Mesothelial cell of epicardium (in vitro differentiated cells): ENCODE measurements around the gene RARB. TPM values are rescaled to one million over a fixed set of nuclear protein-coding genes. Genes with fewer than 3 reads are reported as not detected.

Experiments used
- DNase-seq, 2 experiments: peaks; one replicate each; pipeline ENCODE4 v3.0.0; 2021; ENCODE audit warnings: low spot score in 2 of 2; ENCODE audit not compliant: unreplicated experiment in 2 of 2
- H3K27ac Mint-ChIP-seq: 2 replicates; pipeline ENCODE4 v1.8.0; 2021; ENCODE audit warnings: mixed read lengths
- H3K27me3 Mint-ChIP-seq: 2 replicates; pipeline ENCODE4 v1.8.0; 2021; ENCODE audit warnings: low read depth, mixed read lengths
- H3K36me3 Mint-ChIP-seq: 2 replicates; pipeline ENCODE4 v1.8.0; 2021; ENCODE audit warnings: mixed read lengths
- H3K4me1 Mint-ChIP-seq: 2 replicates; pipeline ENCODE4 v1.8.0; 2021; ENCODE audit warnings: mixed read lengths
- H3K4me3 Mint-ChIP-seq: 2 replicates; pipeline ENCODE4 v1.8.0; 2021; ENCODE audit warnings: mild to moderate bottlenecking, moderate library complexity, mixed read lengths
- H3K9me3 Mint-ChIP-seq: 2 replicates; pipeline ENCODE4 v1.8.0; 2021; ENCODE audit warnings: mixed read lengths
- CTCF ChIP-seq: fragments of 200-600 bp; sonication (generic); IDR thresholded peaks from one replicate; pipeline ENCODE4 v1.5.0; 2021; ENCODE audit warnings: antibody characterized with exemption; ENCODE audit not compliant: unreplicated experiment
- total RNA-seq: library from RNA; stranded (reverse); gene quantifications from 3 replicates; pipeline ENCODE4 v1.2.1, GENCODE V29; 2021

The RARB gene
- total RNA-seq: 106 to 117 TPM (median 117 TPM) in 3 replicates

- peak; percentile 52 to 79 for DNase-seq
- no peak for TF ChIP-seq CTCF
These were observed at the start of gene RARB for GRCh38 chr3:25427942-25428788. Gene RARB, plus strand, starts transcription at chr3:25428263. Its CDS starts 469 bp downstream, at chr3:25428732.

DNA sequence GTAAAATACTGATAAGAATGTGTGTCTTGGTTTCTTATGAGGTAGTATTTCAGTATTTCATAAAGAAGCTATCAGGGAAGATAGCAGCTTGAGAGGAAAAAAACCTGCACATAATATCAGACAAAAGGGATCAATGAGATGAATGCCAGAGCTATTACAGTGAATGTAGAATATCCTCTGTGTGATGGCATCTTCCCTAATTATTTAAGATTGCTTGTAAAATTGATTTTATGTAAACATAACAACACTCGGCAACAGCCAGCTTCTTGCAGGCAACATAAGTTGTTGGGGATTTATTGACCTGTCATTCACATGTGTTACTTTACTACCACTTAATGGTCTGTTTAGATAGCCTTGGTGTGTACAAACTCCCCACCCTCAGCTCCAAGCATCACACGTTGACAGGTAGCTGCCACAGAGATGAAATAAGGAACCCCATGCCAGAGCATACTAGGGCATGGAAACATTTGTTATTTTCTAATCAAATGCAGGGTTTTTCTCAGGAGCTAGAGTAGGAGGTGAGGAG is 49.2 kb upstream of the RARB start:
- H3K36me3 Mint-ChIP-seq: no peaks in the 10 kb centered on the region
- peak overlapping the region; percentile 64 for H3K27ac Mint-ChIP-seq
- H3K4me3 Mint-ChIP-seq: no peak overlapping the region
- no peaks in the 10 kb centered on the region for H3K27me3 Mint-ChIP-seq
- H3K9me3 Mint-ChIP-seq: no peaks in the 10 kb centered on the region
- TF ChIP-seq CTCF: no peak
- DNase-seq: no peak
- peaks cover 41% of the 10 kb centered on the region for H3K4me1 Mint-ChIP-seq

More at GRCh38 chr3:25427942-25428788, at the start of gene RARB:
- Mint-ChIP-seq H3K4me1 (peaks cover 60% of the 10 kb centered on the region), H3K4me3 (peak within 1 kb of the TSS; percentile 100), H3K27me3 (no peaks in the 10 kb centered on the region), H3K27ac (peak within 1 kb of the TSS; percentile 100), H3K36me3 (no peaks in the 10 kb centered on the region), H3K9me3 (no peaks in the 10 kb centered on the region)

DNA sequence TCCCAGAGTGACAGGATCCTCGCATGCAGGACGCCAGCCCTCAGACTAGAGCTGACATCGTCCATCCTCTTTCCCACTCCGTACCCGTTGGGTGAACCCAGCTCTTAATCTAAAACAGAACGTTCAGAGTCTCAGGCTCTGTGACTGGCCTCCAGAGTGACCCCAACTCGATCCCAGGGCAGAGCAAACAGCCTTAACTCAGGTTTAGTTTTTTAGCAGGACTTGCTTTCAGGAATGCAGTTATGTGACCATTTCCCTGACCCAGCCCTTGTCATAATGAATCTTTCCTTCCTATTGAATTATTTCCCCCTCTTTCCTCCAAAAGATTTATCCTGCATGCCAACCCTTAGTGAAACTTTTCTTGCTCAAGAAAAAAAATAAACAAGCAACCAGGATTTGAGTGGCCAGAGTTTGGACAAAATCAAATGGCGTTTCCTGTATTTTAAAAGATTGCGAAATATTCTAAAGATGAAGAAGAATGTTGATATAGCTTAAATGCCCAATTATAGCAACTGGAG is 47.8 kb upstream of the RARB start:
- Mint-ChIP-seq H3K4me1 (peaks cover 52% of the 10 kb centered on the region), H3K4me3 (no peak overlapping the region), H3K9me3 (no peaks in the 10 kb centered on the region), H3K36me3 (no peaks in the 10 kb centered on the region), H3K27me3 (no peaks in the 10 kb centered on the region), H3K27ac (peak overlapping the region; percentile 89)
- DNase-seq: no peak
- no peak for TF ChIP-seq CTCF

GRCh38 chr3:25381083-25381482 is 47.0 kb upstream of the RARB start:
- H3K4me1 Mint-ChIP-seq: peaks cover 58% of the 10 kb centered on the region

DNA sequence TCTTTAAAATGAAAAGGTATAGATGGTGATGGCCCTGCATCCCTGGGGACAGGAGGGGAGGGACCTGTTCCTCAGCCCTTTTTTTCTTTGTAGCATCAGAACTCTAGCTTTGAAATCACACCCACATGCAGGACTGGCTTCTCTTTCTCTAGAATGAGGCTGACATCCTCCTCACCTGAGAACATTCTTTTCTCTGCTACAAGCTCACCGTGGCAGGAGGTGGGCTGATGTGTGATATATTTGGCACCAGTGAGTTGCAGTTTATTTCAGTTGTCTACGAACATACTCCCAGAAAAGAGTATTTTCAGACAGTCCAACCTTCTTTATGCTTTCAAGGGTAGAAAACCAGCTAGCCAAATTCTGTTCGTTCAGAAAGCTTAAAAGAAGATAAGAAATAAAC is 43.6 kb upstream of the RARB start:
- H3K27ac Mint-ChIP-seq: no peak overlapping the region
- no peak for TF ChIP-seq CTCF
- no peaks in the 10 kb centered on the region for H3K36me3 Mint-ChIP-seq

More at GRCh38 chr3:25381083-25381482, 47.0 kb upstream of the RARB start:
- no peak for TF ChIP-seq CTCF
- no peak overlapping the region for H3K4me3 Mint-ChIP-seq
- H3K27me3 Mint-ChIP-seq: no peaks in the 10 kb centered on the region
- no peak for DNase-seq
- H3K36me3 Mint-ChIP-seq: no peaks in the 10 kb centered on the region
- H3K27ac Mint-ChIP-seq: peak overlapping the region; percentile 89
- H3K9me3 Mint-ChIP-seq: no peaks in the 10 kb centered on the region

More for the DNA sequence above, 43.6 kb upstream of the RARB start:
- Mint-ChIP-seq H3K9me3 (no peaks in the 10 kb centered on the region), H3K4me3 (no peak overlapping the region), H3K27me3 (no peaks in the 10 kb centered on the region), H3K4me1 (peaks cover 53% of the 10 kb centered on the region)
- no peak for DNase-seq
